Progenitor cell of endocrine pancreas (in vitro differentiated cells): Measurements from ENCODE around the gene CELA2A. TPM values are rescaled to one million over a fixed set of nuclear protein-coding genes. Genes with fewer than 3 reads are reported as not detected.
"Not testable (repeated sequence)": the region's sequence is repeated elsewhere in the genome, so short reads cannot be mapped to it uniquely, and the experiment has no call there.

Experiments
- DNase-seq: peaks from one replicate; pipeline ENCODE4 v3.0.0; 2021; ENCODE audit warnings: low spot score; ENCODE audit not compliant: unreplicated experiment
- H3K27ac Mint-ChIP-seq: 2 replicates; pipeline ENCODE4 v1.8.0; 2021; ENCODE audit warnings: mild to moderate bottlenecking, moderate library complexity, mixed read lengths
- H3K27me3 Mint-ChIP-seq: 2 replicates; pipeline ENCODE4 v1.8.0; 2021; ENCODE audit warnings: mixed read lengths
- H3K36me3 Mint-ChIP-seq: 2 replicates; pipeline ENCODE4 v1.8.0; 2022; ENCODE audit warnings: mixed read lengths; ENCODE audit not compliant: insufficient read depth
- H3K4me1 Mint-ChIP-seq: 2 replicates; pipeline ENCODE4 v1.8.0; 2021; ENCODE audit warnings: low read depth, mixed read lengths
- H3K4me3 Mint-ChIP-seq: 2 replicates; pipeline ENCODE4 v1.8.0; 2021; ENCODE audit warnings: low read depth, mild to moderate bottlenecking, moderate library complexity, mixed read lengths
- H3K9me3 Mint-ChIP-seq: 2 replicates; pipeline ENCODE4 v1.8.0; 2021; ENCODE audit warnings: low read depth, mixed read lengths
- CTCF ChIP-seq: fragments of 200-600 bp; sonication (generic); IDR thresholded peaks from one replicate; pipeline ENCODE4 v1.5.0; 2021; ENCODE audit warnings: antibody characterized with exemption, mild to moderate bottlenecking; ENCODE audit not compliant: unreplicated experiment
- total RNA-seq: library from RNA; stranded (reverse); gene quantifications from 2 replicates; pipeline ENCODE4 v1.2.1, GENCODE V29; 2021

CELA2A gene
- total RNA-seq, 1 donor from 2014 or later: not detected

- Mint-ChIP-seq H3K4me3 (no peak overlapping the region), H3K27me3 (no peaks in the 10 kb centered on the region), H3K27ac (no peak overlapping the region), H3K4me1 (peaks cover 6% of the 10 kb centered on the region), H3K9me3 (no peaks in the 10 kb centered on the region), H3K36me3 (peaks cover 4% of the 10 kb centered on the region)
- TF ChIP-seq CTCF: peak; percentile 90
- peak; percentile 80 for DNase-seq
Observed at GRCh38 chr1:15430787-15431570, 25.6 kb upstream of the CELA2A start.

GRCh38 chr1:15431571-15431948 is 25.0 kb upstream of the CELA2A start:
- Mint-ChIP-seq H3K27ac (peak overlapping the region; percentile 89), H3K4me3 (no peak overlapping the region), H3K36me3 (peaks cover 2% of the 10 kb centered on the region), H3K4me1 (peaks cover 5% of the 10 kb centered on the region), H3K9me3 (no peaks in the 10 kb centered on the region), H3K27me3 (no peaks in the 10 kb centered on the region)
- TF ChIP-seq CTCF: no peak
- DNase-seq: no peak

DNA sequence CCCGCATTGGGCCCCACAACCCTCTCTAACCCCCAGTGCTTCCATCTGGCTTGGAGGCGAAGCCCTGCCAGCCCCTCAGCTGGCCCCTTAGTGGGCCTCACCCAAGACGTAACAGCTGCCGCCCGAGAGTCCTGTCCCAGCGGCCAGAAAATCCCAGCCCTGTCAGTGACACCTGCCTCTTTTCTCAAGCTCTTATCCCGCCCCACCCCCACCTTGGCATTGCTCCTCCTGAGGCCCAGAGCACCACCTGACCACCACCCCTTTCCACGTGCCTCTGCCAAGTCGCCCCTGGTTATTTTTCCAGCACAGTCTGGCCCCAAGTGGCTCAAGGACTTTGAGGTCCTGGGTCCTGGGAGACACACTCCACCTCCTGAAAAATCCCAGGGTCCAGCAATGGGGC is 24.2 kb upstream of the CELA2A start:
- H3K4me3 Mint-ChIP-seq: no peak overlapping the region
- no peaks in the 10 kb centered on the region for H3K9me3 Mint-ChIP-seq
- no peak for DNase-seq
- TF ChIP-seq CTCF: no peak
- H3K4me1 Mint-ChIP-seq: peaks cover 5% of the 10 kb centered on the region
- H3K27ac Mint-ChIP-seq: peak overlapping the region; percentile 89
- H3K27me3 Mint-ChIP-seq: no peaks in the 10 kb centered on the region
- H3K36me3 Mint-ChIP-seq: no peaks in the 10 kb centered on the region

GRCh38 chr1:15433471-15433870 is 23.1 kb upstream of the CELA2A start:
- H3K4me1 Mint-ChIP-seq: peaks cover 6% of the 10 kb centered on the region
- H3K36me3 Mint-ChIP-seq: no peaks in the 10 kb centered on the region
- H3K9me3 Mint-ChIP-seq: no peaks in the 10 kb centered on the region
- no peaks in the 10 kb centered on the region for H3K27me3 Mint-ChIP-seq
- no peak overlapping the region for H3K27ac Mint-ChIP-seq
- DNase-seq: no peak
- H3K4me3 Mint-ChIP-seq: no peak overlapping the region
- no peak for TF ChIP-seq CTCF

- not testable (repeated sequence) for DNase-seq, H3K4me1 Mint-ChIP-seq, H3K9me3 Mint-ChIP-seq, H3K27me3 Mint-ChIP-seq, H3K4me3 Mint-ChIP-seq, H3K27ac Mint-ChIP-seq, H3K36me3 Mint-ChIP-seq
Observed at GRCh38 chr1:15434739-15435138, 21.8 kb upstream of the CELA2A start.
